ENCODE results near the gene PLEKHM1.
A peak's percentile ranks its signal among the peaks of the same experiment; 100 is the strongest.
"Not testable (repeated sequence)": the region's sequence is repeated elsewhere in the genome, so short reads cannot be mapped to it uniquely, and the experiment has no call there.

The PLEKHM1 gene

DNA sequence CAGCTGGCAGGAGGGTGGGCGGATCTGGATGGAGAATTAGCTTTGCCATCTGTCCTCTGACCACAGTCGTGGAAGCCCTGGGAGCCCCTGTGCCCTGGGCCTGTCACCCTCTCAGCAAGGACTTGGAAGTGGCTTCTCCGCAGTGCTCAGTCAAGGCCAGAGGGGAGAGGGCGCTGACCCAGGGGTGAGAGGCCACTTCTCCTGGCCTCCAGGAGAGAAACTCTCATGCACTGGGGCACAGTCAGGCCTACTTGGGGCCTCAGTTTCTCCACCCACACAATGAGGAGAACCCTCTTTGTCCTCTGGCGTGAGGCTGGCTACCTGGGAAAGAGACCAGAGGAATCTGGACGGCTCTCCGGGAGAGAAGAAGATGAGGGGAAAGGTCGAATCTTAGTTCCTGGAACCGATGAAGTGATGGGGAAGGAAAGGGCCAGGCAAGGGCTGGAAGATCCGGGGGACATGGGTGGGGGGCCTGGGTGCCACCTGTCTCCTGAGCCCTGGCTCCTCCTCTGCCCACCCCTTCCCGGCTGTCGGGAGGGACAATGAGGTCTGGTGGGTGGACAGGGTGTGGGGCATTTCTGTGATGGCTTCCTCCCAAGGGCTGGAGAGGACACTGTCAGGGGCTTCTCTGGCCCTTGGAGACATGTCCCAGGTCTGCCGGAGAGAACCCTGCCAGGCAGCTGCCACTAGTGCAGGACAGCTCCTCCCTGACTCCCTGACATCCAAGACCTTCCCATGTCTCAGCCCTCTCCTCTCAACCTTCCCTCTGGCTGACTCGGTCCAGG is 48.8 kb downstream of the PLEKHM1 start:
- no peak for DNase-seq (ENCODE audit: low read depth)

DNA sequence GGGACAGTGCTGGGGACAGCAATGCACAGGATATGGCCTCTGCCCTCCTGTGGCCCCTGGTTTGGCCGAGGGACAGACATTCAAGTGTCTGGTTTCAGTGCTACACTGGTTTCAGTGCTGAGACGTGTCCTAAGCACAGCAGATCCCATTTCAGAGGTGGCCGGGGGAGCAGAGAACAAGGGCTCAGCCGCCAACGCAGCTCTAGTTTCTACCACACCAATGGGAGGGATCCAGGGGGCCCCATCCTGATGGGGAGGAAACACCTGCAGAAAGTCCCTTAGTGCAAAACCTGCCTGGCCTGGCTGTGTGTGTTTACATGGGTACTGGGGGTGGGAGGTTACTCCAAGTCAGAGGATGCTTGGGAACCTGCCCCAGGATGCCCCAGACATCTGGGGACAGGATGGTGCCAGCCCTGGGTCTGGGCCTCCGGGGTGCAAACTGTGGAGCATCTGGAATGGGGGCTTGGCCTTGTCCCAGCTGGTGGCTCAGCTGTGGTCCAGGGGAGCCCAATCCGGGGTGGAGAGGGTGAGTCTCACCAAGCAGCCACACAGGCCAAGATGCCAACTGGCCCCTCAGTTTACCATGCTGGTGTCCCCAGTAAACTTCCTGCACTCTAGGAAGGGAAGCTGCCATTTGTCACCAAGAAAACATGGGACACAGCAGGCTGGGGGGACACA is 49.5 kb downstream of the PLEKHM1 start:
- DNase-seq (ENCODE audit: low read depth): not testable (repeated sequence)

DNA sequence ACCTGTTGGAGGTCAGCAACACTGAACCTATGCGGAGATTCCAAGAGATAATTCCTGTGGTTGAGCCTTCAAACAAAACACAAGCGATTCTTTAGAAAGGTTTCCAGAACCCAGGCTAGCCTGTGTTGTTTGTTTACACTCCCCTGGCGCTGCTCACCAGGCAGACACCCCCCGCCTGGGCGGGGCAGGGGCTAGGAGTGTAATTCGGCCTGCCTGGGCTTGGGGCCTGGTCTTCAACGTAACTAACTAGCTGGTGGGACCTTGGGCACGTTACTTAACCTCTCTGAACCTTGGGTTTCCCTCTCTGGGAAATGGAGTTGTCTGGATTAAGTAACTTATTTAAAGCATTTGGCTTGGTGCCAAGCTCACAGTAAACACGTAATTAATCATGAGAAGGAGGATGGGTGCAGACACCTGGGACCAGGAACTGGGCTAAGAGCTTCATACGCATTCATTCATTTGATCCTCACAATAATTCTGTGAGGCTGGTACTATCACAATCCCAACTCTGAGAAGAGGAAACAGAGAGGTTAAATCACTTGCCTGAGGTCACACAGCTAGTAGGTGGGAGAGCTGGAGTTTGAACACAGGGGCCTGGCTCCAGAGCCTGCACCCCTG is 50.3 kb downstream of the PLEKHM1 start:
- DNase-seq (ENCODE audit: low read depth): no peak

DNA sequence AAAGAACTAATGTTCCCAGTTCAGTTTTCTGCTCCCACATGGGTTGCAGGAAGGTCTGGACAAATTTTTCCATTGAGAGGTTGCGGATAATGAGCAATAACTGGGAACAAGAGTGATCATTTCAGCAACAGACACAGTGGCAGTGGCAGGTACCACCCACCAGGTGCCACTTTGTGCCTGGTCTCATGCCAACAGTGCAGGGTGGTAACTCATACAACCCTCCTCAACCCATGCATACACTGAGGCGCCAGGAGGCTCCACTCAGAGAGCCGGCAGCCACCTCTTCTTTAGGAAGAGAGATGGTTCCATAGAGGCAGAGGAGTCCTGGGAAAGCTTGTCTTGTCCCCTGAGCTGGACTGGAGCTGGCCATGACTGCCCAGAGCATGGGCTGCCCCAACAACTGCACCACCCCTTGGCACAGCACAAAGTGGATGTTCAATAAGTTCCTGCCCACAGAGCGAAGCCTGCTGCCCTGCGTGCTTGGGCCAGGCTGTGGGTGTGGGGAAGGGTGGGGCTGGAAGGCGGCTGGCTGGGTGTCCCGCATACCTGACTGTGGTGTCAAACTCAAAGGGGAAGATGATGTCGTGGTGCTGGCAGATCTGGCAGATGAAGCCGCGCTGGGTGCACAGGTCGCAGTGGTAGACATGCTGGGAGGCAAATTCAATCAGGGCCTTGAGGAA is 51.5 kb downstream of the PLEKHM1 start:
- no peak for DNase-seq (ENCODE audit: low read depth)

DNA sequence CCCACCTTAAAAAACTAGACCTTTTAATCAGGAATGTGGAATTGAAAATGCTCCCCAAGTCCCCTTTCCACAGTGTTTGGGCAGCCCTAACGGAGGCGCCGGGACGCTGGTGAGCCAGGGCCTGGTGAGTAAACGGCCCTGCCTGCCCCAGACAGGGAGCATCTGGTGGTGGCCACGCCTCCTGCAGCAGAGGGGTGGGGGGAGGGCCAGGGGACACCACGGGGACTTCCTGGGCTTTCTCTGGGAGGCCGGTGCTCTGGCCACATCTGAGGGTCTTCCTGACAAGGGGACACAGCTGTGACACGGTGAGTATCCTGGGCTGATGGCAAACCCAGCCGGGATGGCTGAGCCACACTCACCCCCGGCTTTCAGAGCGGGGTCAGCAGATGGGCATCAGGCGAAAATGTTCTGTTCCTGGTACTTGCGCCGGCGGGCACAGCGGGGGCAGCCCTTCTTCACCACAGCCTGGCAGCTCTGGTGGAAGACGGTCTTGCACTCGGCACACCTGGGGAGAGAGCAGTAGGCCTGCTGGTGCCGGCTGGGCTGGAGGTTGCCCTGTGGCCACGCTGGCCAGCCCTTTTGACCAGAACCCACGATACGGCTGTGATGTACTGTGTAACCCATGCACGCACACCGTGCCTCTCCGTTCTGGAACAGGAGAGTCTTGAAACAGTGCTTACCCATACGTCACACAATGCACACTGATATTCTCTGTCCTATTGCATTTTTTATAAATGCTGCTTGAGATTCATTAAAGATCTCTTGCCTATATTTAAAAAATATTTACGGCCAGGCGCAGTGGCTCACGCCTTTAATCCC is 52.8 kb downstream of the PLEKHM1 start:
- no peak for DNase-seq (ENCODE audit: low read depth)

DNA sequence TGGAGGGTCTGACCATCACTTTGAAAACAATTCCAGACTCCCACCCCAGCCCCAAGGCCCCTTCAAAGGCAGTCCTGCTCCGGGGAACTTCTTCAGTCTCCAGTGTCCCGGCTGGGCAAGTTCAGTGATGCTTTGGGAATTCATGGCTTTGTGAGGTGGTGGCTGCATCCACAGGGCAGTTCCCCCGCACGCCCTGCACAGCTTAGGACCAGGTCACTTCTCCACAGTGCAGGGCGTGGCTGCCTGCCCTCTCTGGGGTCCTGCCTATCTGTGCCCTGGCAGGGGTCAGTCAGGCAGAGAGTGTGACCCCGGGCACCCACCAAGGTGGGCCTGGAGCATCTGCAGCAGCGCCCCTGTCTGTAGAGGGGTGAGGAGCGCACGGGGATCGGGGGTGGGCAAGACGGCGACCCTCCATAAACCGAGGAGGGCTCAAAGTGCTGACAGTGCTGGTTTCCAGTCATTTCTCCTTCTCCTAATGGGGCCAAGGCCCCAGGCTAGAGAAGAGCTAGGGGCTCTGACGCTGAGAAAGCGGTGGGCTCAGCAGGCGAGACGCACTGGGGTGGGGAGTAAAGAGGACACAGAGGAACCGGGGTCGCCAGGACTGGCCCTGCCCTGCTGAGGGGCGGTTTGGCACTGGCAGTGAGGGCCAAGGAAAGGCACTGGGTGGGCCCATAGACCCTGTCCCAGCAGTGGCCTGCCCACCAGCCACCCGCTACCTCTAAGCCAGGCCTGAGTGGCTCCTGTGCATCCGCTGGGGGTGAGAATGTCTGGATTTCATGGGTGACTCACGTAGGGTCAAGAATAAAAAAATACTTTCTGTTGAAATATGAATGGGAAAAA is 53.7 kb downstream of the PLEKHM1 start:
- DNase-seq (ENCODE audit: low read depth): no peak

DNA sequence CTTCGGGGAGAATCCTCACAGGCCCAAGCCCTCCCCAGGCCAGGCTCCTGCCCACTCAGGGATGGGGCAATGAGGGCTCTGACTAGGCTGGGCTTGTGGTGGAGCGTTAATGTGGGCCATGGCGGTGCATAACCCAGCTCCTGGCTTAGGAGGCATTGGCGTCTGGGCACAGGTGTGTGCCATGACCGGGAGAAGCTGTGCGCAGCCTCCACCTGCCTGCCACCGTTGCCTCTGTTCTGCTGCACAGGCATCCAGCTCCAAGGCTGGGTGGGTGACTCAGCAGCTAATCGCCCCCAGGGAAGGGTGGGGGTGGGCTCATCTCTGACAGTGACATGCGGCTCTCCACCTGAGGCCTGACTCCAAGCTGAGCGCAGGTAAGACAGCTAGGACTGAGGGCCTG is 54.4 kb downstream of the PLEKHM1 start:
- DNase-seq (ENCODE audit: low read depth): no peak

DNA sequence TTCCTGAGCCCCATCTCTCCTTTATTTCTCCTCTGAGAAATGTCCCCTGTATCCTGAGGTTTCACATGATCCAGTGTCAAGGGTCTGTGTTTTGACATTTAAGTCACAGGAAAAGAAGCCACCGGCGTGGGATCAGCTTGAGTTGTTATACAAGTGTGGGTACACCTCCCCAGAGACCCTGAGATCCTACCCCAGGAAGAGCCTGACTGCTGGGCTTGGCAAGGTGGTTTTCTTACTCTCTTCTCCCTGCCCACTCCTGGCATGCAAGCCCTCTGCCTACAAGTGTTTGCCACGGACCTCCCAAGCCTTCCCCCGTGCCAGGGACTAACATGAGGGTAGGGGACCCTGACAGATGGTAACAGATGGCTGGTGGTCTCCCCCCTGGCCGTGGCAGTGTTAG is 55.0 kb downstream of the PLEKHM1 start:
- DNase-seq (ENCODE audit: low read depth): no peak

DNA sequence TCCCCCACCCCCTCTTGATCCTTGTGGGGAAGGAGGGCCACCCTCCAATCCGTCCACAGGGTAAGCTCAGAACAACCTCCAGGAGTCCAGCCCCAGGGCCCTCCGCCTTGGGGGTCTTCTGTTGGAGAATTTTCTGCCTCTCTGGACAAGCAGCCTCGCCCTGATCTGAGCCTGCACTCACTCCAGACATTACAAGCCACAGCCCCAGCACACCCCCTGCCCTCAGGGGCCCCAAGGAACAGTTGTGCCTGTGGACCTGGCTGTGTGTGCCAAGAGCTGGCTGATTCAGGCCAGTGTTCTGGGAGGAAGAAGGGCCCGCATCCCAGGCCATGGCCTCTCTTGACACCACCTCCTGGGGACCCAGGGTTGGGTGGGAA is 57.4 kb downstream of the PLEKHM1 start:
- no peak for DNase-seq (ENCODE audit: low read depth)

DNA sequence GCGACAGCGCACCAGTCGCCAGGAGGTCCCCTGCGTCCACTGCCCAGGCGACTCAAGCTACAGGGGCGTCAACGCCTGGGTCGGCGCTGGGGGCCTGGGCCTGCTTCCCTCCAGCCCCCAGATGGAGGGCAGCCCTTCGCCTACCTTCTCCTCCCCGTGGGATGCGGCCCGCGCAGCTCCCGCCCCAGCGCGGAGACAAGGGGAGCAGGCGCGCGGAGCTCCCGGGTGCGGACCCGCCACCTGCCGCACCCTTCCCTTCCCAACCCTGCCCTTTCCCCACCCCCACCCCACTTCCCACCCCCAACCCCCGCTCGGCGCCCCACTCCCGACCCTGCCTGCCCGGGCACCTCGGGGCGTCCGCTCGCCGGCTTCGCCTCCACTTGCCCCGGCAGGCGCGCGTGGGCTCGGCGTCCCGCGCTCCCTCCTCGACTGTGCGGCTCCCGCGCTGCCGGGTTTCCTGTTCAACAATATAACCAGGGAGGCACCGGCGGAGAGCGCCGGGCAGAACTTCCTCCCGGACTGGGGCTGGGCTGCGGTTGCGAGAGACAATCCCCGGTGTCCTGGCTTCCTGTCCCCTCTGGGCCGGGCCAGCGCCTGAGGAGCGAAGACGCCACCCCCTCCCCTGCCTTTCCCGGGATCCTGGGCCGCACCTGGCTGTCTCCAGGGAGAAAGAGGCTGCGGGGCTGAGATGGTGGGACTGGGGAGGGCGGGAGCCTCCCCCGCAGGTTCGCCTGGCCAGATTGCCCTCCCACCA is 57.9 kb downstream of the PLEKHM1 start, which contains the start of gene ARHGAP27:
Gene ARHGAP27, minus strand, starts transcription at position 466 of the 754 bp plus-strand sequence. CDS start 2,591 bp downstream, outside the sequence.
- DNase-seq (ENCODE audit: low read depth): no peak

DNA sequence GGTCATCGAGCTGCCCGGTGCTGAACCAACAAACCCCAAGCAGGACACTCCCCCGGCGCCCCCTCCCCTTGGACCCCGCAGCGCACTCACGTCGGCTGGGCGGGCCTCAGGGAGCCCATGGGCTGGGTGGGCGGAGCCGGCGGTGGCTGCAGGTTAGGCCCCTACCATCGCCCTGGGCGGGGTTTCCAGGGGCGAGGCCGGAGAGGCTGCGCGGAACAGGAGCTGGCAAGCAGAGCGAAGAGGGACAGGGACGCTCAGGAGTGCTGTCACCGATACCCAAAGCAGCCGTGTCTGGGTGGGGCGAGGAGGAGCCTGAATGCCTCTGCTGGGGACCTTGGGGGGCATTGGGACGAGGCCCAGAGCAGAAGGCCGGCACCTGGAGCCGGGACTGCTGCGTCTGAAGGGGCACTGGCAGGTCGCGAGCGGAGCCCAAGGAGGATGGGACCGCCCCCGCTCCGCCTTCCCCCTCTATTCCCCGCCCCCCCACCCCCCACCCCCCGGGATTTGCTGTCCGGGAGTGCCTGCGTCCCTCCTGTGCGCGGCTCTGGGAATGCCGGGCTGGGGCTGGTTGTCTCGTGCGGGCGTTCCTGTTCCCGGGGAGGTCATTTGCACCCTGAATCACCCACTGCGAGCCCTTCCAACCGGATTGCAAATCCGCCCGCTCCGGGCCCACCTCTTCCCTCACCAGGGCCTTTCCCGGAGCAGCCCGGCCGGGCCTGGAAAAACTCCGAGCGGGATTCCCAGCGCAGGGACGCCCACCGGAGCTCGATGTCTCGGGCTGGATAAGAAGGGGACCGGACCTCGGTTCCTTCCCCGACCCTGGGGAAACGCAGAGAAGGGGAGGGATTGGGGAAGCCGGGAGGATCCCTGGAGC is 58.8 kb downstream of the PLEKHM1 start:
- DNase-seq (ENCODE audit: low read depth): peak; percentile 64

DNA sequence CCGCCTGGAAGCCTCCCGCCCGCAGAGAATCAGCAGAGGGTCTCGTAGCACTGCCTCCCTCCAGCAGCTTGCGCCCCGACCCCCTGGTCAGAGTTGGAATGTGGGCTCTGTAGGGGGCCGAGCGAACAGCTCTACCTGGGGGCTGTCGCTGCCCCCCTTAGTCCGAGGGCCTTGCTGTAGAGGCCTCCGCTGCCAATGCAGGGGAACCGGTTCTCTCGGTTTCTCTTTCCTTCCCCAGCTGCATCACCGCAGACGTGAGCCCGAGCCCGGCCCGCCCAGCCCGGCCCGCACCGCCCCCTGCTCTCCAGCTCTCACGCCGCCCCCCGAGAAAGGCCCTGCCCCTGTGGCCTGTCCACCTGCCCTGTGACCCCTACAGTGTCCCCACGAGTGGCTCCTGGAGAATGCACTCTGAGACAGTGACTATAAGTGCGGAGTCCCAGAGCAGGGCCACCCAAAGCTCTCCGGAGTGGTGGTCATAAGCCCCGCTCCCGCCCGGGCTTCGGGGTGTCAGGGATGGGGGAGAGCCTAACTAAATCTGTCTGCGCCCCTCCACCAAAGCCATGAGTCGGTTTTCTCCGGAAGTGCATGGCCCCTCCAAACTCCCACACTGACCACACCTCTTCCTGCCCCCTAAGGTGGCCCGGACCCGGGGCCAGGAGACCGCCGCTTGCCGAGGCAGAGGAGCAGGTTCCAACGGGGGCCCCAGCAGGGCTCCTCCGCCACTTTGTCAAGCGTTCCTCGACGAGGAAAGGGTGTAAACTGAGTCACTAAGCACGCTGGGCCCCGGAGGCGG is 59.6 kb downstream of the PLEKHM1 start:
- no peak for DNase-seq (ENCODE audit: low read depth)

DNA sequence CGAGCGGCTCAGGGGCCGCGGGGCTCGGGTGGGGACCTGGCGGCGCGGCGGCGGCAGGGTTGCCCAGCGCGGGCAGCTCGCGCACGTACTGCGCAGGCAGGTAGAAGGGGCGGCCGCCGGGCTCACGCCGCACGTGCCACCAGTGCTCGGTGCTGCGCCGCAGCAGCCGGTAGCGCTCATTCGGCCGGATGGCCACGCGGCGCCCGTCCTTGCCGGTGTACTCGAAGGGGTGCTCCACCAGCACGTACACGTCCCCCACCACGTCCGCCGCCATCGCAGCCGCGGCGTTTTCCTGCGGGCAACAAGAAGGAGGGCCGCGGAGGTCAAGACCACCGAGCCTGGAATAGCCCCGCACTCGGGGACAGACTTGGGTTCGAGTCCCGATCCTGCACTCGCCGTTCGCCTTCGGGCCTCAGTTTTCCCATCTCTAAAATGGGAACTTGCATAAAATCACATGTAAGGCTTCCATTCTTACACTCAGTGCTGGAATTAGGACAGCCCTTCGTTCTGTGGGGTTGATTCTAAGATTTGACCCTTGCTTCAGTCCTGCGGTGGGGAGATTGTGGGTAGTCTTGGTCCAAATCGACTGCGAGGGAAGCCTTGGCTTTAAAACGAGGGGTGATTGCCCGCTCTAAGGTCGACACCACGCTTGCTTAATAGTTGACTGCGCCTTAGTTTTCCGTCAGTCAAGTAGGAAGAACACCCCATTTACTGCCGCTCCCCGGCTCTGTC is 60.3 kb downstream of the PLEKHM1 start:
- DNase-seq (ENCODE audit: low read depth): no peak

DNA sequence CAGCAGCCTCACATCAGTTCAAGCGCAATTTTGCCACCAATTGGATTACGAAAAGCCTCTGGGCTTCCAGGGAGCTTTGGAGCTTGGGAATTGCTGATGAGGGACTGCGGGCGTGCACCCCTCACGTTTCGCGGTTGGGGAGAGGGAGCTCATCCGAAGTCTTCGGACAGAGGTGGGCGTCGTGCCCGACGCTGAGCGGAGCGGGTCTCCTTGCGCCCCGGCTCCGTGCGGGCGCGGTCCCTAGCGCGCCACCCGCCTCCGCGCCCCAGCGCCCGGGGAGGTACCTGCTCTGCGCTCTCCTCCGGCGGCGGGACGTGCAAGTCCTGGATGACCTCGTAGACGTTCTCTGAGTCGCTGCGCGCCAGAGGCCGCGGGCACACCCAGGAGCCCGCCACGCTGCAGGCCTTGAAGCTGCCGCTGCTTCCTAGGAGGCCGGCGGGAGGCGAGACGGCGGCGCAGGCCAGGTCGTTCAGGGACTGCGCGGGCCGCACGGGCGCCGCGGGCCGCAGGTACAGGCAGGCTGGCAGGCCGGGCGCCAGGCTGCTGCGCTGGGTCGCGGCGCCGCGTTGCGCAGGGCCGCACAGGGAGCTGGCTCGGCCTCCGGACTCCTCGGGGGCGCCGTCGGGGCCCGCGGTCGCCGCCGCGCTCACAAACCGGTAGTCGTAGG is 61.0 kb downstream of the PLEKHM1 start:
- DNase-seq (ENCODE audit: low read depth): no peak

DNA sequence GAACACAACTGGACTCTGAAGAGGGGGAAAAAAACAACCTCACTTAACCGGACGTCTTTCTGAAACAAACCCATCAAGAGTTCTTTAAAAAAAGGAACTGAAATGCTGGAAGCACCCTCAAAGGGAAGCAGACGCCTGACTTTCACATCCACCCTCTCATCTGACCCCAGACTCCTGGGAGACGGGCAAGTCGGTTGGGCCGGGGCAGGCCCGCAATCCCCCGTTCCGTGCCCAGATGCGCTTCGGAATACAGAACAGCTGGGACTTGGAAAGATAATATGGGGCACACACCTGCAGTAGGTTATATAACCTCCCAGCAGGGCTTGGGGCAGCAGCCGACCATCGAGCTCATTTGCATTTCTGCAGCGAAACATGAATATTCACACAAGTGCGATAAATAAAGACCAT is 61.6 kb downstream of the PLEKHM1 start:
- DNase-seq (ENCODE audit: low read depth): no peak

DNA sequence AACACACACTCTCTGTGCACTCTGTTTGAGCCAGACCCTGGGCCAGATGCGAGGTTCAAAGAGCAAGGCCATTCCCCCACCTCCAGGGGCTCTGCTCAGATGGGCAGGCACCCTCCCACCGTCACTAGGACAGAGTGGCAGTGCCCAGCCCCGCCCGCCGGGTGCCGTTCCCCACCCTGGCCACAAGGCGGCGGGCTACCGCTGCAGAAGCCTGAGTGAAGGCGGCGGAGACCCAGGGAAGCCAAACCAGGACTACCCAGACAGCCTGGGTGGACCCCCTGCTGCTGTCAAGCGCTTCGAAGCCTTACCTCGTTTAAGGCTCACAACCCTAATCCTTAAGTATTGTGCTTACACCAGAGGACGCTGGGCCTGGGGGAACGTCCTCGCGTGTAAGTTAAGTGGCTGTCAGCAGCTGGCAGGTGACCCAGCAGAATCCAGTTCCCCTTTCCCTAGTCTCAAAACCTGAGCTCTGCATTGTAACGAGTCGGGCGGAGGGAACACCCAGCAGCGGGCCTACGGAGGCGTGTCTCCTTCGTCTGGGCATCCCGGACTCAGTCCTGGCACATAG is 62.4 kb downstream of the PLEKHM1 start:
- peak; percentile 73 for DNase-seq (ENCODE audit: low read depth)

Measured in activated T-helper 9 cell treated with anti-CD3 and anti-CD28 coated beads, Interleukin-2, amount 50 U/mL, for 16 hours (primary cell).